Subcutaneous adipose tissue (tissue), 4 donors: ENCODE results near the gene RBX1. TPM values are rescaled to one million over a fixed set of nuclear protein-coding genes. Genes with fewer than 3 reads are reported as not detected.

ENCODE experiments used
- CTCF ChIP-seq: fragments of 450-650 bp; IDR thresholded peaks from one replicate; pipeline ENCODE4 v1.5.1; 2016; ENCODE audit warnings: low read depth, mild to moderate bottlenecking, control low read depth, antibody characterized with exemption, moderate library complexity
- total RNA-seq, 4 donors: library from RNA; depleted of rRNA; stranded (reverse); fragments of >200 nt; gene quantifications; one replicate each; pipeline ENCODE4 v1.1.0, GENCODE V29; 2016

Gene RBX1
- total RNA-seq, 4 donors from 2014 or later: 23.5 to 65.4 (median 40.4) TPM

GRCh38 chr22:40995821-40996220, 44.6 kb downstream of the RBX1 start:
- no peak for TF ChIP-seq CTCF

- no peak for TF ChIP-seq CTCF
Observed at GRCh38 chr22:40997520-40997919, 46.3 kb downstream of the RBX1 start.

GRCh38 chr22:41000040-41000565, 48.9 kb downstream of the RBX1 start:
- no peak for TF ChIP-seq CTCF

DNA sequence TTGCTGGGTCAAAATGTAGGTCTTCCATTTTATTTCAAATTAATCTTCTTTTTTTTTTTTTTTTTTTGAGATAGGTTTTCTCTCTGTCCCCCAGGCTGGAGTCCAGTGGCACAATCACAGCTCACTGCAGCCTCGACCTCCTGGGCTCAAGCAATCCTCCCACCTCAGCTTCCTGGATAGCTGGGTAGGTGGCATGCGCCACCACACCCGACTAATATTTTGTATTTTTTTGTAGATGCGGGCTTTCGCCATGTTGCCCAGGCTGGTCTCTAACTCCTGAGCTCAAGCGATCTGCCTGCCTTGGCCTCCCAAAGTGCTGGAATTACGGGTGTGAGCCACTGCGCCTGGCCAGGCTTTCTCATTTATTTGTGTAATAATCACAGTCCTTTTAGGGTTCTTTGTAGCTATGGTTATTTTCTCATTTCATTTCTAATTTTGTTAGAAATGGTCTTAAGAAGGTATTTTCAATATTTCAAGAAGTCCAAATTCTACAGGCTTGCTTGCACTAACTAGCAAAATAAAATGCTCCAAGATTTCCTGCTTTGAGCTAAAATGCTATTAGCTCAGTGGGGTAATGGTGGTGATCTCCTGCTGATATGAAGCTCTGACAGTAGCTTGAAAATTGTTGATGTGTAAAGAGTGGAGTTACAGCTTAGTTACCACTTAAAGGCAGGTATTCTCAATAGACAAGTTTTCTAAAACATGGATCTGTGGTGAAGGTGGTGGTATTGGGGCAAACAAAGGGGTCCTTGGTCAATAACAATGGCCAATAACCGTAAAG, 50.0 kb downstream of the RBX1 start:
- TF ChIP-seq CTCF: no peak

GRCh38 chr22:41001722-41002122, 50.5 kb downstream of the RBX1 start:
- TF ChIP-seq CTCF: no peak

DNA sequence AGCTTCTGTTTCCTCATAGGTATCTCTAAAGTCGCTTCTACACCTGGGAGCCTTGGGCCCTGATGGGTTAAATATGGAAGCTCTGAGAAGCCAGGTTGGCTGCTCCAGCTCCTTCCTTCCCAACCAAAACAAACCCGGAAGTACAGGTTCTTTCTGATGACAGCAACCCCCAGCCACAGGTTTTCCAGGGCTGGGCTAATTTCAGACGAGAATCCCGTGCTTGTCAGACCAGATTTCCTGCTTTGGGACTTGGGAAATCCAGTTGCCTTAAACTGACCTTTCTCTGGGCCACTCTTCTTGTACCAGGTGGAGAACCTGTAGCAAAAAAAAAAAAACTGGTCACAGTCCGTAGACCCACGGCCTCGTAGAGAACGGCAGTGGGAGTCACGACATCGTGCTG, 51.9 kb downstream of the RBX1 start:
- no peak for TF ChIP-seq CTCF

- TF ChIP-seq CTCF: no peak
Observed at GRCh38 chr22:41003976-41004375, 52.8 kb downstream of the RBX1 start.
